GM12891 (cell line): Measurements from ENCODE around the gene OPN4.

Experiments
- POLR2A ChIP-seq: IDR thresholded peaks from 2 replicates; pipeline ENCODE4 v1.6.1; 2011; ENCODE audit warnings: low read depth, low read length, control low read depth
- POLR2AphosphoS5 ChIP-seq: IDR thresholded peaks from 2 replicates; pipeline ENCODE4 v1.6.1; 2011; ENCODE audit warnings: low read depth, low read length, control low read depth
- POU2F2 ChIP-seq: IDR thresholded peaks from 2 replicates; pipeline ENCODE4 v1.6.1; 2011; ENCODE audit warnings: low read depth, mild to moderate bottlenecking, control low read depth, low read length, moderate library complexity
- SPI1 ChIP-seq: IDR thresholded peaks from 2 replicates; pipeline ENCODE4 v1.6.1; 2011; ENCODE audit warnings: low read depth, low read length, control low read depth
- TAF1 ChIP-seq: IDR thresholded peaks from 2 replicates; pipeline ENCODE4 v1.6.1; 2011; ENCODE audit warnings: low read depth, low read length, control low read depth

GRCh38 chr10:86715156-86715795 is 60.9 kb downstream of the OPN4 start:
- no peak for TF ChIP-seq POLR2A
- TF ChIP-seq SPI1, result no peak
- TF ChIP-seq POLR2AphosphoS5, result no peak
- TF ChIP-seq TAF1, result no peak
- no peak for TF ChIP-seq POU2F2
